GM21360 (cell line): ENCODE data around the gene KCND2.
"Not testable (repeated sequence)": the region's sequence is repeated elsewhere in the genome, so short reads cannot be mapped to it uniquely, and the experiment has no call there.

Source experiments
- ATAC-seq: cut with Tn5 transposase; IDR thresholded peaks from one replicate; pipeline ENCODE4 v1.9.1; 2021; ENCODE audit warnings: mild to moderate bottlenecking, moderate library complexity; ENCODE audit not compliant: unreplicated experiment

Gene KCND2

GRCh38 chr7:120691915-120692314 lies 418.9 kb downstream of the KCND2 start:
- ATAC-seq = no peak

DNA sequence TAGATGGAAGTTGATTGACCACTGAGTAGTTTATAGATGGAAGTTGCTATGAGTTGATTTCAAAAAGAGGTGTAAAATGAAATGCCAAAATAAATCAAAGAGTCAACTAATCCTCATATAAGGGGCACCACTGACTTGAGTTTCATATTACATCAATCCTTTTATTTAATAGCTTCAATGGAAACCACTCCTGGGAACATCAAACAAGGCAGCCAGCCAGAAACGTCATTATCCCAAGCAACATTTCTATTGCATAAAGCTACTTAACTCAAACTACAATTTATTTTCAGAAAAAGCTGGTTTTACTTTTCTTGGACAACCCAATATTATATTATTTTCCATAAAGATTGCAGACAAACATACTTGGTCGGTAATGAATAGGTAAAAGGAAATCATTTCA lies 422.9 kb downstream of the KCND2 start:
- no peak for ATAC-seq

DNA sequence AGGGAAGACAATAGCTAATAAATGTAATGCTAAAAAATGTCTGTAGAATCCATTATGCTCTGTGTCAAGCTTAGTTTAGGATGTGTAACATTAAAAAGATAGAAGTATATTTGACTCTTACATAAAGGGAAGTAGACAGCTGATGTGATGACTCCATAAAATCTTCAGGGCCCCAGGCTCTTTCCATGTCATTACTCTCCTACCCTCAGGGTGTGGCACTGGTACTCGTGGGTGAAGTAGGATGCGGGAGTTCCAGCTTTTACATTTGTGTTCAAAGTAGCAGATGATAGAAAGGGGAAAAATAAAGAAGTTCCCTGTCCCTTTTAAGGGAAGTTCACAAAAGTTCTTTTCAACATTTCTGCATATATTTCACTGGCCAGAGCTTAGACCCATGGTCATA lies 427.8 kb downstream of the KCND2 start:
- ATAC-seq = no peak

DNA sequence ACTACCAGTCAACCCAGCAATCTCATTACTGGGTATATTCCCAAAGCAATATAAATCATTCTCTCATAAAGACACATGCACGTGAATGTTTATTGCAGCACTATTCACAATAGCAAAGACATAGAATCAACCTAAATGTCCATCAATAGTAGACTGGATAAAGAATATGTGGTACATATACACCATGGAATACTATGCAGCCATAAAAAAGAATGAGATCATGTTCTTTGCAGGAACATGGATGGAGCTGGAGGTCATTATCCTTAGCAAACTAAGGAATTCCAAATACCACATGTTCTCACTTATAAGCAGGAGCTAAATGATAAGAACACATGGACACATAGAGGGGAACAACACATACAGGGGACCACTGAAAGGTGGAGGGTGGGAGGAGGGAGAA lies 429.4 kb downstream of the KCND2 start:
- not testable (repeated sequence) for ATAC-seq

- ATAC-seq = no peak
Observed at GRCh38 chr7:120703585-120704240, 430.7 kb downstream of the KCND2 start.

DNA sequence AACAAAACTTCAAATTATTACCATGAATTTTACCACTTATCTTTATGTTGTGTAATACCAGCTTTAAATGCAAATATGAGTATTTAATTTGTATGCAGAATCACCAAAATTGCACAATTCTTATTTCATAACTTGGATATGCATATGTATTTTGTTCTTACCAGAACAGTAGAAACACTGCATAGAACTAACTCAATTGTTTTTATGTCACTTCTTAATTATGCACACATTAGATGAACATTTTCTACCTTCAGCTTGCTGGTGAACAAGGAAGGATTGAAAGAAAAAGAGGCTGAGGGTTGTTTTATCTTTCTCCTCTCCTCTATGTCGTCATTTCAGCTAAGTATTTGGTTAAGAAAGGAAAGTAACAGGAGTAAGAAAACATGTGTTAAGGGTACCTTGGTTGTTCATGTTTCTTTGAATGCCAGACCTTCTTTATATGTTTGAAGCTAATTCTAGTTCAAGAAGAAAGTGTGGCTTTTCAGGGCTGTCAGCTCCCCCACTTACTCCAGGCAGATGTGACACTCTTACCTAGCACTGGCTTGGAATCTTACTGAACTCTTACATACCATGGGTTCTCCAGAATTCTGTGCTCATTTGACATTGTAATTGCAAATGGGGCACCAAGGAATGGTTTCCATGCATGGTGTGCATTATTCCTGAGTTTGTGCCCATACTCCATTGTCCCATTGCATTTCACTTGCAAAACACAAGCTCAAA lies 436.4 kb downstream of the KCND2 start:
- ATAC-seq = no peak

DNA sequence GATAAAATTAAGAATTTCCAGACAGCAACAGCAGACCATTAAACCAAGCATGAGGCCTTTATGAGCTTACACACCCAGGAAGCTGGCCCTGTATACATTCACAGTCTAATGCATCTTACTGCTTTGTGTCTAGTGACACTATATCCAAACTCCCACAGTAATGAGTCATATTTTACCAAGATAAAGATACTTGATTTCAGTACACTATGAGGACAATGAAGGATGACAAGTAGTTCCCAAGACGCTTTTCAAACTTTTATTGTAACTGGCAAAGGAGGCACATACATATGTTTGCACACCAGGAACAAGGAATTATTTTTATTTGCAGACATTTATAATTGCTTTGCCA lies 437.0 kb downstream of the KCND2 start:
- ATAC-seq = no peak

GRCh38 chr7:120714945-120715344 lies 442.0 kb downstream of the KCND2 start:
- ATAC-seq = no peak

DNA sequence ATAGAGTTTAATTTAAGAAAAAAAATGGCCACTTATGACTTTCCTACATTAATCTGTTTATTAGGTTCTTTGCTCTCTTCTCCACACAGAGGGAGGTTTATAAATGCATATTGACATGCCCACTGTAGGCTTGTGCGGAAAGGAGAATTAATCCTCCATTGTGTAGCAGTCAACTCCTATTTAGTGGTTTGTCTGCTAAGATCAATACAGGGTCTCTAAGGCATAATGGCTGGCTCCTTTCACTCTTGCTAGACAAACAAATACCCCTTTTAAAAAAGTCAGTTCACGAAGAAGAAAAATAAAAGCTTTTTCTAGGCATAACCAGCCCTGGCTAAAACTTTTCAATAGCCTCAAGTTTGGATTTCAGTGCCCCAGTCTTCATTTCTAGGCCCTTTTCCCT lies 443.3 kb downstream of the KCND2 start:
- no peak for ATAC-seq

DNA sequence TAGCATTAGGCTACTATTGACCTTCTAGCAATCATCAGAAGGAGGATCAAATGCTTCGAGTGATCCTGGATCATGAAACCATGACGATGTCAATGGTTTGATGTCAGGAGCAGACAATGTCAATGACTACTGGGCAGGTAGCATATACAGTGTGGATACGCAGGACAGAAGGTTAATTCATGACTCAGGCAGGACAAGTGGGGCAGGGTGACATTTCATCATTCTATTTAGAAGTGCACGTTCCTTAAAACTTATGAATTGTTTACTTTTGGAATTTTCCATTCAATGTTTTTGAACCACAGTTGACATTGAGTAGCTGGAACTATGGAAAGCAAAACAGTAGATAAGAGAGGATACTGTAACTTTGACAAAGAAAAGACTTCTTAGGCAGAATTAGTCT lies 444.2 kb downstream of the KCND2 start:
- no peak for ATAC-seq

DNA sequence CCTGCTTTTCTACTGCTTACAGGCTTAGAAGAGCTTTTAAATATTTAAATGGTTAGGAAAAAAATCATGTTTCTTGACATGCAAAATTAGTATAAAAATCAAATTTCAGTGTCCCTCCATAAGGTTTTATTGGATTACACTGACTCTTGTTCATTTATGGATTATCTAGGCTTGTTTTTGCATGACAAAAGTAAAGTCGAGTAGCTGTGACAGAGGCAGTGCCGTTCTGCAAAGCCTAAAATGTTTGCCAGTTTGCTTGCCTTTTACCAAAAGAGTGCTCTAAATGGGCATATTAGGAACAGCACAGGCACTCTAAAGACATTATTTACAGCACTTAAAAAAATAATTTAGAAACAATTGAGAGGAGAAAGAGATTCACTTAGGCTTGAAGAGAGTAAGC lies 445.4 kb downstream of the KCND2 start:
- ATAC-seq = no peak

DNA sequence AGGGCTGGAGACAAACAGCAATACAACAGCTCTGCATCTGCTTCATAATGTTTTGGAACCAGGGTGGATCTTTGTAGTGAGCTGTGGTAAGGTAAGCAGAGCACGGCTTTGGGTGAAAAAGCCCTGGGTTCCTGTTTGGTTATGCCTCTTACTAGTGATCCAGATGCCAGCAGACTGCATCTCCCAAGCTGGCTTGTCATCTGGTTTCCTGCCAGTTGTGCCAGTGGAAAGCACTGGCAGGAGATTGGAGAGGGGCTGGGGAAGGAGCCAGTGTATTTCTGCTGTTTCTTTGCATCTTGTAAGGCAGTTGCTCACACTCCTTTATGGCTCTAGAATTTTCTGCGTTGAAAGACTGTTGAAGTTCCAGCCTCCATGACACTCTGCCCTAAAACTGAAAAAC lies 447.3 kb downstream of the KCND2 start:
- no peak for ATAC-seq

GRCh38 chr7:120723465-120724385 lies 450.8 kb downstream of the KCND2 start:
- ATAC-seq = peak; percentile 47

- ATAC-seq = no peak
Observed at GRCh38 chr7:120724448-120724847, 451.5 kb downstream of the KCND2 start.

DNA sequence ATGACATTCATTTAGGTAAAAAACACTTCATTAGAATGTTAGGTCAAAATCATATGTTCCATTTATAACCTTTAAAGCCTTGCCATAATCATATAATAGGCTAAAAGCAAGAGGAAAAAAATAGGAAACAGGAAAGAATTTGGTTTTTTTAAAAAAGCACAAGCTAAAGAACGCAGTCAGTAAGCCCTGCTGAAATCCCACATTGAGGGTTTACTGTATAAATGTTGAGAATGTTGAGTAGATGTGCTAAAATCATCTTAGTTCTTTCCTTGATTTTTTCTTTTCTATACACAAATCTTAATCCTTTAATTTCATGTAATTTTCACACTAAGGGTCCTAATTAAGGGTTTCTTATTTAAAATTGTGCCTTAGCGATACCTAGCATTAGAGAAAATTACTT lies 452.0 kb downstream of the KCND2 start:
- ATAC-seq = no peak

DNA sequence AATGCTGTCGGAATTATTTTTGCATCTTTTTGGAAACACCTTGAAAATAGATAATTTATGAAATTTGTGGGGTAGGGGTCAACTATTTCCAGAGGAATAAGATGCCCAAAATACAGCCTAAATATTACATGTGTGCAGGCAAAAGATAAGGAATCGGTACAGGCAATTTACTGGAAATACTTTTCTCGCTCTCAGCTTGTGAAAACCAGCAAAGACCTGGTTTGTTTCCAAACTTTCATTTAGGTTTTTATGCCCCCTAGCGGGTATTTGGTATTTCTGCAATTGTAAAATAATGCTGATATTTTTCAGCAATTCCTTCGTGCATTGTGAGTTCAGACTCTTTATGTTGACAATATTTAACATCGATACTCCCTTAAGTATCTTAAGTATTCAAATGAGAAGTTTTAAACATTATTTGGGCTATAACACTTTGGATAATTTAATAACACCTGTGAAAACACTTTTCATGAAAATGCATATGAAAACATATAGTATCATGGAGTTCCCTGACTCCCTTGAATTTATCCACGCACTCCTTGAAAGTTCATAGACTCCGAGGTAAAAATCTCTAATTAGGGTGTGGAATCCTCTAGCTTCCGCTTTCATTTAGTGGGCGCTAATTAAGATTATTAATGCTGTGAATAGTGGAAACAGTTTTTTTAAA lies 452.5 kb downstream of the KCND2 start:
- no peak for ATAC-seq

GRCh38 chr7:120729245-120729644 lies 456.3 kb downstream of the KCND2 start:
- no peak for ATAC-seq

DNA sequence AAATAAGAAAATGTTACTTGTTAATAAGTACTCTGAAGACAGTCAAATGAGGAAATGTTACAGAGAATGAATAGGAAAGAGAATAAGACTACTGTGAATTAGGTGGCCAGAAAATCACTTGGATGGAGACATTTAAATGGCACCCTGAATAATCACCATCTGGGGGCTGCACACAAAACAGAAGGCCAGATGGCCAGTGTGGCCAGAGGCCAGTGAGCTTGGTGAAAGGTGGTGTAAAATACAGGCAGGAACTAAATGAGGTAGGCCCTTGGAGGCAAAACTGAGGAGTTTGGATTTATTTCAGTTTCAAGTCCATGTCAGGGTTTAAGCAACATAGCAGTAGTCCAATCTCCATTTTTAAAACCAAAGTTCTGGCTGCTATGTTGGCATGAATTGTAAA lies 458.3 kb downstream of the KCND2 start:
- ATAC-seq = no peak

DNA sequence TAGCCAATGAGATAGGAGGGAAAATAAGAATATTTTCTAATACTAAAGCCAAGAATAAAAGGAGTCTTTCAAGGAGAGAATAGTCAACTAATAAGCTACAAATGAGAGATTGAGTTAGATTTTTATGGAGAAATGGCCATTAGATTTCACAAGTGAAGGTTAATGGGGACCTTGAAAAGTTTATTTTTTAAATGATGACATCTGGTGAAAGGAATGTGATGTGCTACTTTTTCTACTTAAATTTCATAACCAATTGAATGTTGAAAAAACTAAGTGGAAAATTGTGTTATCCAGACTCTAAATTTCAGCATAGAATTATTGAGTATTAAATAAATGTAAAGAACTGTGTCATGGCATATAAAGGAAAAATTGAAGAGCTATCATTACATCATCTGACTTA lies 459.3 kb downstream of the KCND2 start:
- ATAC-seq = no peak

GRCh38 chr7:120733143-120733542 lies 460.2 kb downstream of the KCND2 start:
- no peak for ATAC-seq

- ATAC-seq = no peak
Observed at GRCh38 chr7:120733835-120734234, 460.9 kb downstream of the KCND2 start.
